Measurements from ENCODE around the gene RBM19.

RBM19 gene

GRCh38 chr12:113932381-113933196 is 33.5 kb downstream of the RBM19 start:
- no peak for DNase-seq (ENCODE audit: low read depth, low spot score)

DNA sequence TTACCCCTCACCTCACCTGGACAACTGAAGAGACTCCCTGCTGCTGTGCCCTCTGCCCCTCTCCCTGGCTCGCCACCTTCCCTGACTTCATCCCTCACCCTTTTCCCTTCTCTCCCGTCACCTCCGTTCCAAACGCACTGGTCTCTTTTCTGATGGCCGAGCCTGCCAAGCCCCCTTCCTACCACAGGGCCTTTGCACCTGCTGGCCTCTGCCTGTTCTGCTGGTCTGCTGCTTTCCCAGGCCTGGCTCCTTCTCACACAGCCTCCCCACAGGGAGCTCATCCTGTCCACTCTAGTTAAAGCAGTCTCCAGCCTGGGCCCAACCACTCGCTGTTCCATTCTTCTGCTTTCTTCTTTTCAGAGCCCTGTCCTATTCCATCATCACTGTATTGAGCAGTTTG is 34.6 kb downstream of the RBM19 start:
- DNase-seq (ENCODE audit: low read depth, low spot score), result no peak

DNA sequence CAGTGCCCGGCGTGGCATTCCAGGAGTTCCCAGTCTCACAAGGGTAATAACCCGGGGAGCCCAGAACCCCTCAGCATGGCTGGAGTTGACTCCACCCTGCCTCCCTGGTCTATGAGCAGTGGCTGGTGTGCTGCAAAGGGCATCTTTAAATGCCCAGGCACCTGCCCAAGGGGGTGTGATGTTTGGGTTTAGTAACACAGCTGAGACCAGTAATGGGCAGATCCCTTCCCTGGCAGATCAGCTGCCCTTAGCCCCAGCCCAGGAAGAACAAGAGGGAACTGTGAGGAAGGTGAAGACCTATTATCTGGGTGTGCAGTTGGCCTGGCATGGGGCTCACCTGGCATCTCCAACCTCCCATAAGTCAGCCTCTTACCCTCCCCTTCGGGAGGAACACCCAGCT is 35.9 kb downstream of the RBM19 start:
- no peak for DNase-seq (ENCODE audit: low read depth, low spot score)

GRCh38 chr12:113929312-113929989 is 36.7 kb downstream of the RBM19 start:
- no peak for DNase-seq (ENCODE audit: low read depth, low spot score)

- DNase-seq (ENCODE audit: low read depth, low spot score), result no peak
Measured at GRCh38 chr12:113926788-113927187, 39.3 kb downstream of the RBM19 start.

- DNase-seq (ENCODE audit: low read depth, low spot score), result no peak
Measured at GRCh38 chr12:113924341-113924740, 41.8 kb downstream of the RBM19 start.

DNA sequence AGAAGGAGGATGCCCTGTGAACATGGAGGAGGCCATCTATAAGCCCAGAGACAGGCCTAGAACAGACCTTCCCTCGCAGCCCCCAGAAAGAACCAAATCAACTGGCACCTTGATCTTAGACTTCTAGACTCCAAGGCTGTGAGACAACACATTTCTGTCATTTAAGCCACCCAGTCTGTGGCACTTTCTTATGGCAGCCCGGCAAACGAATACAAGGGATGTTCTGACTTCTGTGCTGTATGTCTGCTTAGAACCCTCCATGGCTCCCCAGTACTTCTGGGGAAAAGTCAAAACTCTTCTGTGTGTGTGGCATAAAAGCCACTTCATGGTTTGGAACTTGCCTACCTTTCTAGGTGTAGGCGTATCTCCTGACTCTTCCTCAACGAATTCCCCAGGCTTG is 42.9 kb downstream of the RBM19 start:
- no peak for DNase-seq (ENCODE audit: low read depth, low spot score)

- no peak for DNase-seq (ENCODE audit: low read depth, low spot score)
Measured at GRCh38 chr12:113921430-113921829, 44.7 kb downstream of the RBM19 start.

DNA sequence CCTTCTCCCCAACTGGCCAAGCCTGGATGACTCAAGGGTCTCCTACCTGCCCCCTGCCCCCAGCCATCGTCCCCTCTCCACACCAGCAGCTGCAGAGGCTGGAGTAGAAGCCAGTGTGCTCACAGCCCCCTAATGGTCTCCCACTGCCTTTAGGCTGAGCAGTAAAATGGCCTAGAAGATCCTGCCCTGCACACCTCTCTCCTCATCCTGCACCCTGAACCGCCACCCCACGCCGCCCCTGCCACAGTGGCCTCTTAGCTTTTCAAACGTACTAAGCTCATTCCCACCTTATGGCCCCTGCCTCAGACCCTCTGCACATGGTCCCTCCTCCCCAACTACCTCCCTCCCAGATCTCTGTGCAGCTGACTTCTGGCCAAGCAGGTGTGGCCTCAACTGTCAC is 46.3 kb downstream of the RBM19 start:
- DNase-seq (ENCODE audit: low read depth, low spot score), result no peak

DNA sequence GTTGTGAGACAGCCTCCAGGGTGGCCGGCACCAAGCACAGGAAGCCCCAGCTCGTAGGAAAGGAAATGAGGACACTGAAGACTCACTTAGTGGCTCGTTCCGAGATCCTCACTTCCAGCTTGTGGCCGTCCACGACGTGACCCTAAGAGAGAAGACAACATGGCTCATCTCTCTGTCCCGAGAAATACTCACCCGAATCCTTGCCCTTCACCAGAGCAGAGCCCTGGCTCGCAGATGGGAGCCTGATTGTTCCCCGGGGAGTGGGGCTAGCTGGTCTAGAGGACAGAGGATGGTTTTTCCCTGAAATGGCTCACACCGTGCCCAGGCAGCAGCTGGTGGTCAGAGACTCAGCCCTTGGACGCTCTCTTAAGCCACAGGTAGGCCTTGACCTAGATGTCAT is 47.8 kb downstream of the RBM19 start:
- DNase-seq (ENCODE audit: low read depth, low spot score), result no peak

DNA sequence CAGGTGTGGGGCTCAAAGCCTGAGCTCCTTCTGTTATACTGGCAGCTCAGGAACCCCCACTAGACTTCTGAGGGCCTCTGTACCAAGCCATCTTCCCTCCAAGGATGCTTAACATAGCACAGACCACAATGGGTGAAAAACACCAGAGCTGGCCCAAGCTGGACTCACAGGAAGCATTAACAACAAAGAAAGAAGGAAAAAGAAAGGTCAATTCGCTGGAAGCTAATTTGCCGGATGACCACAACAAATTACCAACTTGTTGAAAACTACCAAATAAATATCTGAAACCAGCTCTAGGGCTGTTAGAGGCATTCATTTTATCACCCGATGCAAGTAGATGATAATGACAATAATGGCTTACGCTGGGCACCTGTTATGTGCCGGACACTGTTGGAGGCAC is 48.7 kb downstream of the RBM19 start:
- no peak for DNase-seq (ENCODE audit: low read depth, low spot score)

DNA sequence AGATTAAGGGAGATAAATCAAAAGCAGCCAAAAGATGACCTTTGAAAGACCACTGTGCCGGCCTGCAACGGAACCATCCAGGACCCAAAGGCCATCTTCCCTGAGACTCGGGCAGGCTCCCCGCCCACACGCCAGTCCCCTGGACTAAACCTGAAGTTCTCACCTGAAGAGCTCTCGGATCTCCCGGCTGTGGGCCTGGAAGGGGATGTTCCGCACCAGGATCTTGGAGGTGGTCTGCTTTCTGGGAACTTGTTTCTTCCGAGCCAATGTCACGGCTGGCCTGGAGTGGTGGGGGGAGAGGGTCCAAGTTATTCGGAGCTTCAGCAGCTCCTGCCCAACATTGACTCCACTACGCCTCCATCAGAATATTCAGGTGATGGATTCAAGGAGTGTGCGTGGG is 51.3 kb downstream of the RBM19 start:
- DNase-seq (ENCODE audit: low read depth, low spot score), result no peak

- no peak for DNase-seq (ENCODE audit: low read depth, low spot score)
Measured at GRCh38 chr12:113914176-113914575, 51.9 kb downstream of the RBM19 start.

- peak; percentile 33 for DNase-seq (ENCODE audit: low read depth, low spot score)
Measured at GRCh38 chr12:113912760-113913329, 53.3 kb downstream of the RBM19 start.

DNA sequence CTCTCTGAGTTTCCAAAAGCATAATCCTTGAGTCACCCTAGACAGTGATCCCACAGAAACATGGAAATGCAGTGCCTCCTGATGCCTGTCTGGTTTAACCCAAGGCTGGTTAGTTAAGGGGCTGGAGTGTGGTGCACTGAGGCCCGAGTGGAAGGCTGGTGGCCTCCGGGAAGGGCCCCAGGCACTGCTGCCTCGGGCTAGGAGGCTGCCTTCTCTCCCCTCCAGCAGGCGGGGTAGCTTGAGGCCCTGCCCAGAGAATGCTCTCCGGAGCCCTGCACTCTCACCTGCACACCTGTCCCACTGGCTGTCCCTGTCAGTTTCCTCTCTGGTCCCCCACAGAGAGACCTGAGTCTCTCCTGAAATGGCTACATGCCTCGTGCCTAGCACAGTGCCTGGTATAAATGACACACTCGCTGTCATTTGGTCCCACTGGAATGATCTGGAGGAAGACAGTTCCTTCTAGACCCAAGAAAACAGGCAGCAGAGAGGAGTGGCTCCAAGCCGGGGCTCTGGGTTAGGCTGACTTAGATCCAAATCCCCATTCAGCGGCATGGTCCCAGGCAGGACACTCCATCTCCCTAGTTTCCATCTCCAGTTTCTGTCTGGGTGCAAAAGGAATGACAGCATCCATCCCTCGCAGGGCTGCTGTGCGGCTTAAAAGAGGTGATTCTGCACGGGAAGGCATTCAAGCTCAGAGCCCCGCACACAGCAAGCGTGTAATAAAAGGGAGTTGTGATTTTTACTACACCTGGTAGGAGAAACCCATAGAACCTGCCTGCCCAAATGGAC is 54.0 kb downstream of the RBM19 start:
- DNase-seq (ENCODE audit: low read depth, low spot score), result no peak

DNA sequence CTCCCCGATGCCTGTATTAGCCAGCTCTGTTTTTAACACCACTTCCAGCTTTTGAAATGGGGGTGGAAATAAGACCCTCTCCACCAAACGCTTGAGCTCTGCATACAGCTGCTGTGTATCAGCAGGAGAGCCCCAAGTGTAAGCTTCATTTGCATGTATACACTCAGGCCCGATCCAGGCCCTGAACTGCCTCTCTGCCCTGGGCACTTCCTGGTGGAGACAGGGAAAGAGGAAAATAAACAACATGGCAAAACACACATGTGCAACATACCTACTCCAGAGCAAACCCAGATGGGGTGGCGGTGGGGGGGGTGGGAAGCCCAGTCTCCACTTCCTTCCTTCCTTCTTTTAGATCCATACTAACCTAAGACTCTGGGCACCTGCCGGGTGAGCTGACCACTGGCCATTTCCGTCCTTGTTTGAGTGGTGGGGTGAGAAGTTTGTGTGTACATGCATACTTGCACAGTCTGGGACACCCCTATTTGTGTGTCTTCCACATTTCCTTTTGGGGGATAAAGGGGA is 55.3 kb downstream of the RBM19 start:
- no peak for DNase-seq (ENCODE audit: low read depth, low spot score)

- no peak for DNase-seq (ENCODE audit: low read depth, low spot score)
Measured at GRCh38 chr12:113909776-113910420, 56.2 kb downstream of the RBM19 start.

GRCh38 chr12:113908584-113909100 is 57.5 kb downstream of the RBM19 start:
- no peak for DNase-seq (ENCODE audit: low read depth, low spot score)

DNA sequence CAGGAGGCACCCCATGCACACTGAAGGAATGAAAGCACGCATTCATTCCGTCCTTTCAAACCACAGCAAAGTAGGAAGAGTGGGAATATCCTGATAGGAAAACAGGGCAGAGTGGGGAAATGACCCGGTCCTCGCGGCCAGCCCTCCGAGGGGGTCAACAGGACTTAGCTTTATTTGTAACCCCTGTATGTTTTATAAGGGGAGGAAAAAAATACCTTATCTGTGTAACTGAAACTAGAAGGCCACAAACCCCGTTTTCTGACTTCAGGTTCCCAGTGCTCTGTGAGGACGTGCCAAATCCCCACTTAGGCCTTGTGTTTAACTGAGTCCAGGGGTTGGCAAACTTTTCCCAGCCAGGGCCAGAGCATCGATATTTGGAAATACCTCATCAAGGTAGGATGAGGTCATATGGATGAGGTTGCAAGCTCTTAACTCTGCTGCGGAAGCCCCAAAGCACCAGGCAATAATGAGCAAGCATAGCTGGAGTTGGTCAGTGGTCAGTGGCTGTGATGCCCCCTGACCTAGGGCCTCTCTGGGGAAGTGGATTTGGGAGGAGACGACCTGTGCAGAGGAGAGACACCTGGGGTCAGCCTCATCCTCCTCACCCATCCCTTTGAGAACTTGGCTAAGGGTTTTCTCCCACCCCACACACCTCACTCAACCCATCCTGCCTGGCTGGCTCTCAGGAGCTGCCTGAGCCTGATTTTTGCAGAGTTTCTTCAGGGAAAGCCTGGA is 58.5 kb downstream of the RBM19 start:
- no peak for DNase-seq (ENCODE audit: low read depth, low spot score)

- DNase-seq (ENCODE audit: low read depth, low spot score), result no peak
Measured at GRCh38 chr12:113906411-113907200, 59.5 kb downstream of the RBM19 start.

All from iPS DF 19.7 (cell line).